Measurements from ENCODE around the gene PANK3.

DNA sequence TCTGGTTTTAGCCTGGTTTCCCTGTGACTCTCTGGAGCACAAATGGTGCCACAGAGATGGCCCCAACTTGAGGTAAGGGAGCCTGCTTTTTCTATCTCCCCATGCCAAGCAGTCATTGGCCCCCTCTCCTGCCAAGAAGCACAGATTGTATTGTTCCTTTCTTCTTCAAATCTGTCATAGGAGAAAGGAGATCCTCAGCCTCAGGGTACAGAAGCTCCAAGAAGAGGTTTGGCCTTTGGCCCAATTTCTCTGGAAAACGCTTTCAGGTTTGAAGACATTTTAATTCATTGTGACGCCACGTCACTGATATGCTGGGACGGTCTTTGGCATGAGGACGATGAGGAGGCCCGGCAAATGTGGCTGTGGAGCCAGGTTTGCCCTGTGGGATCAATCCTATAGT is 29.2 kb upstream of the PANK3 start:
- no peak for TF ChIP-seq EZH2phosphoT487 (IDR thresholded peaks at IDR 0.05; ENCODE audit: insufficient read depth, low read depth)
- TF ChIP-seq EZH2 (IDR thresholded peaks at IDR 0.05; ENCODE audit: insufficient read depth, poor library complexity, severe bottlenecking), result no peak
